ENCODE results near the gene CEP164.

DNA sequence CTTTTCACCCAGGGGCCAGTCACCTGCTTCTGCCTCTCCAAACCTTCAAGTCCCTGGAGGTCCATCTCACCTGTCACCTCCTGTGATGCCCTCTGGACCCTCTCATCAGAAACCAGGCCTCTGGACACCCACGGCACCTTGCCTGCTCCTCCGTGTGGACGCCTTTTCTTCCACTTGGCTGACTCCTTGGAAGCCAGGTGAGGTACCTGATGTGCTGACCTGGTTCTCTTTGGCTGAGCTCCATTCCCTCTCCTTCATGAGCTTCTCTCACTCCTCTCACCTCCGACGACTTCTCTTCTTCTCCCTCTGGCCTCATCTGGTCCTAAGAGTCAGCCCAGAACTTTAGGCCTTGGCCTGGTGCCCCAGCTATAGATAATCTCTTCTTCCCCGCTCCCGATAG is 99.3 kb downstream of the CEP164 start:
- TF ChIP-seq PHF8 (conservative IDR thresholded peaks at IDR 0.05; ENCODE audit: low read depth, low read length) (no peak), POLR2A (IDR thresholded peaks at IDR 0.05; ENCODE audit: control extremely low read depth in 1 of 2, low read depth in 2 of 2, low read length in 2 of 2) (no peak), CEBPB (IDR thresholded peaks at IDR 0.05; ENCODE audit: low read depth, low read length) (no peak), CHD2 (IDR thresholded peaks at IDR 0.05; ENCODE audit: low read length) (no peak), JUN (IDR thresholded peaks at IDR 0.05; ENCODE audit: low read depth, low read length) (no peak), SRF (IDR thresholded peaks at IDR 0.05; ENCODE audit: low read depth, low read length) (no peak)
- TF ChIP-seq, protein P1, sequence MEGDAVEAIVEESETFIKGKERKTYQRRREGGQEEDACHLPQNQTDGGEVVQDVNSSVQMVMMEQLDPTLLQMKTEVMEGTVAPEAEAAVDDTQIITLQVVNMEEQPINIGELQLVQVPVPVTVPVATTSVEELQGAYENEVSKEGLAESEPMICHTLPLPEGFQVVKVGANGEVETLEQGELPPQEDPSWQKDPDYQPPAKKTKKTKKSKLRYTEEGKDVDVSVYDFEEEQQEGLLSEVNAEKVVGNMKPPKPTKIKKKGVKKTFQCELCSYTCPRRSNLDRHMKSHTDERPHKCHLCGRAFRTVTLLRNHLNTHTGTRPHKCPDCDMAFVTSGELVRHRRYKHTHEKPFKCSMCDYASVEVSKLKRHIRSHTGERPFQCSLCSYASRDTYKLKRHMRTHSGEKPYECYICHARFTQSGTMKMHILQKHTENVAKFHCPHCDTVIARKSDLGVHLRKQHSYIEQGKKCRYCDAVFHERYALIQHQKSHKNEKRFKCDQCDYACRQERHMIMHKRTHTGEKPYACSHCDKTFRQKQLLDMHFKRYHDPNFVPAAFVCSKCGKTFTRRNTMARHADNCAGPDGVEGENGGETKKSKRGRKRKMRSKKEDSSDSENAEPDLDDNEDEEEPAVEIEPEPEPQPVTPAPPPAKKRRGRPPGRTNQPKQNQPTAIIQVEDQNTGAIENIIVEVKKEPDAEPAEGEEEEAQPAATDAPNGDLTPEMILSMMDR (IDR thresholded peaks at IDR 0.05; ENCODE audit: control extremely low read depth in 1 of 3, insufficient read depth in 1 of 3, low read depth in 1 of 3, low read length in 3 of 3), result no peak
